Measurements from ENCODE around the gene RPGRIP1L.

GRCh38 chr16:53651357-53651756 lies 52.3 kb downstream of the RPGRIP1L start:
- TF ChIP-seq POLR2A (IDR thresholded peaks at IDR 0.05) (no peak), EP300 (IDR thresholded peaks at IDR 0.05) (no peak)
- TF ChIP-seq, protein P1, sequence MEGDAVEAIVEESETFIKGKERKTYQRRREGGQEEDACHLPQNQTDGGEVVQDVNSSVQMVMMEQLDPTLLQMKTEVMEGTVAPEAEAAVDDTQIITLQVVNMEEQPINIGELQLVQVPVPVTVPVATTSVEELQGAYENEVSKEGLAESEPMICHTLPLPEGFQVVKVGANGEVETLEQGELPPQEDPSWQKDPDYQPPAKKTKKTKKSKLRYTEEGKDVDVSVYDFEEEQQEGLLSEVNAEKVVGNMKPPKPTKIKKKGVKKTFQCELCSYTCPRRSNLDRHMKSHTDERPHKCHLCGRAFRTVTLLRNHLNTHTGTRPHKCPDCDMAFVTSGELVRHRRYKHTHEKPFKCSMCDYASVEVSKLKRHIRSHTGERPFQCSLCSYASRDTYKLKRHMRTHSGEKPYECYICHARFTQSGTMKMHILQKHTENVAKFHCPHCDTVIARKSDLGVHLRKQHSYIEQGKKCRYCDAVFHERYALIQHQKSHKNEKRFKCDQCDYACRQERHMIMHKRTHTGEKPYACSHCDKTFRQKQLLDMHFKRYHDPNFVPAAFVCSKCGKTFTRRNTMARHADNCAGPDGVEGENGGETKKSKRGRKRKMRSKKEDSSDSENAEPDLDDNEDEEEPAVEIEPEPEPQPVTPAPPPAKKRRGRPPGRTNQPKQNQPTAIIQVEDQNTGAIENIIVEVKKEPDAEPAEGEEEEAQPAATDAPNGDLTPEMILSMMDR (IDR thresholded peaks at IDR 0.05), result no peak

Data from tibial nerve (tissue), 4 donors.